Retinal pigment epithelial cell (primary cell): ENCODE results near the gene RACGAP1.
A peak's percentile ranks its signal among the peaks of the same experiment; 100 is the strongest.

Source experiments
- DNase-seq: peaks from one replicate; pipeline ENCODE4 v3.0.0-alpha.2; 2010; ENCODE audit warnings: low read depth
- H3K4me3 ChIP-seq: 2 replicates; pipeline ENCODE4 v1.5.1; 2011; ENCODE audit warnings: mild to moderate bottlenecking, low read length, control low read depth, moderate library complexity
- CTCF ChIP-seq: conservative IDR thresholded peaks from 2 replicates; pipeline ENCODE4 v1.5.1; 2011; ENCODE audit warnings: low read depth, low read length, control low read depth, inconsistent platforms

Gene RACGAP1

DNA sequence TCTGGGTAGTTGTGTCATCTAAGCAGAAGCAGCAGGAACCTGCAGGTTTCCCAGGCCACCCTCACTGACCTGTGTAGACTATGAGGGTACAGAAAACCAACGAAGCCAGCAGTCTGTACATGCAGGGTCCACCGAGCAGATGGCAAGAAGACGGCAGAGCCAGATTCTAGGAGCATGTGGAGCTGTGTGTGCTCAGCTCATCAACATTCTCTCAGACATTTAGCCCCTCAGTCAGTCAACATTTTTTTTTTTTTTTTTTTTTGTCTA, 24.8 kb upstream of the RACGAP1 start:
- TF ChIP-seq CTCF = no peak
- DNase-seq = no peak
- peak overlapping the region; percentile 39 for H3K4me3 ChIP-seq

- DNase-seq = no peak
- H3K4me3 ChIP-seq = no peak overlapping the region
- no peak for TF ChIP-seq CTCF
These were observed 24.2 kb upstream of the RACGAP1 start for GRCh38 chr12:50049254-50050118.

GRCh38 chr12:50047693-50048250, 22.5 kb upstream of the RACGAP1 start:
- H3K4me3 ChIP-seq = no peak overlapping the region
- TF ChIP-seq CTCF = no peak
- no peak for DNase-seq

- H3K4me3 ChIP-seq = no peak overlapping the region
- TF ChIP-seq CTCF = no peak
- no peak for DNase-seq
These were observed 18.6 kb upstream of the RACGAP1 start for GRCh38 chr12:50043854-50044253.

- H3K4me3 ChIP-seq = no peak overlapping the region
- TF ChIP-seq CTCF = no peak
These were observed 18.0 kb upstream of the RACGAP1 start for GRCh38 chr12:50043308-50043707.

GRCh38 chr12:50042693-50043092, 17.4 kb upstream of the RACGAP1 start:
- DNase-seq = no peak
- H3K4me3 ChIP-seq = no peak overlapping the region
- no peak for TF ChIP-seq CTCF

More at GRCh38 chr12:50043308-50043707, 18.0 kb upstream of the RACGAP1 start:
- DNase-seq = no peak

GRCh38 chr12:50041962-50042361, 16.7 kb upstream of the RACGAP1 start:
- H3K4me3 ChIP-seq = no peak overlapping the region
- no peak for DNase-seq
- no peak for TF ChIP-seq CTCF
